ENCODE data around the gene SLC2A13. TPM values are rescaled to one million over a fixed set of nuclear protein-coding genes. Genes with fewer than 3 reads are reported as not detected.

Gene SLC2A13
- polyA plus RNA-seq, 1 donor (not counting 4 experiments of a cell fraction or from before 2014, with no cell fraction given) = 1.1 TPM

- Histone ChIP-seq H3K9me1 (ENCODE audit: control insufficient read depth, extremely low read depth, insufficient read depth, low read length) (no peaks in the 10 kb centered on the region), H2AFZ (ENCODE audit: control insufficient read depth, low read length) (no peak overlapping the region), H3K4me2 (ENCODE audit: control insufficient read depth, extremely low read depth, insufficient read depth, low read depth, low read length) (no peak overlapping the region), H3K4me3 (ENCODE audit: control insufficient read depth in 2 of 3, extremely low read depth in 1 of 3, insufficient read depth in 2 of 3, low read depth in 1 of 3, low read length in 3 of 3) (no peak overlapping the region), H3K9ac (ENCODE audit: control insufficient read depth, extremely low read depth, insufficient read depth, low read length) (no peak overlapping the region), H3K9me3 (ENCODE audit: control insufficient read depth, low read depth, low read length) (no peaks in the 10 kb centered on the region), H3K4me1 (ENCODE audit: control insufficient read depth, extremely low read depth, insufficient read depth, low read length) (peaks cover 19% of the 10 kb centered on the region), H3K36me3 (ENCODE audit: control insufficient read depth in 2 of 2, extremely low read depth in 1 of 2, insufficient read depth in 2 of 2, low read length in 2 of 2) (no peaks in the 10 kb centered on the region), H3K27me3 (ENCODE audit: control insufficient read depth, extremely low read depth, insufficient read depth, low read length) (no peaks in the 10 kb centered on the region), H4K20me1 (ENCODE audit: control insufficient read depth, extremely low read depth, insufficient read depth, low read length) (no peaks in the 10 kb centered on the region), H3K27ac (ENCODE audit: control insufficient read depth, insufficient read depth, low read length) (no peak overlapping the region), H3K79me2 (ENCODE audit: control insufficient read depth, insufficient read depth, low read length) (no peaks in the 10 kb centered on the region)
- dilution Hi-C loops (cut with MboI; ENCODE audit: extremely low pct_ligation_motif_present, low sequenced_read_pairs) = no loop called here
- no peak for FAIRE-seq
- TF ChIP-seq EZH2 (IDR thresholded peaks at IDR 0.05; ENCODE audit: low read length) (no peak), CTCF (optimal IDR thresholded peaks at IDR 0.05 in 1 of 3, IDR thresholded peaks at IDR 0.05 in 1 of 3, conservative IDR thresholded peaks at IDR 0.05 in 1 of 3; ENCODE audit: extremely low read depth in 1 of 3, insufficient read depth in 2 of 3, low read length in 3 of 3) (no peak)
- DNase-seq (ENCODE audit: low read depth, low spot score) = no peak
These were observed 2.8 kb downstream of the SLC2A13 start for GRCh38 chr12:40103043-40103442.

- DNase-seq (ENCODE audit: low read depth, low spot score) (no peak), FAIRE-seq (no peak)
- Histone ChIP-seq H3K27ac (ENCODE audit: control insufficient read depth, insufficient read depth, low read length) (no peak overlapping the region), H3K79me2 (ENCODE audit: control insufficient read depth, insufficient read depth, low read length) (no peaks in the 10 kb centered on the region), H3K4me2 (ENCODE audit: control insufficient read depth, extremely low read depth, insufficient read depth, low read depth, low read length) (no peak overlapping the region), H3K9me3 (ENCODE audit: control insufficient read depth, low read depth, low read length) (no peaks in the 10 kb centered on the region), H3K9me1 (ENCODE audit: control insufficient read depth, extremely low read depth, insufficient read depth, low read length) (no peaks in the 10 kb centered on the region), H3K4me1 (ENCODE audit: control insufficient read depth, extremely low read depth, insufficient read depth, low read length) (peaks cover 12% of the 10 kb centered on the region), H3K4me3 (ENCODE audit: control insufficient read depth in 2 of 3, extremely low read depth in 1 of 3, insufficient read depth in 2 of 3, low read depth in 1 of 3, low read length in 3 of 3) (no peak overlapping the region), H2AFZ (ENCODE audit: control insufficient read depth, low read length) (no peak overlapping the region), H4K20me1 (ENCODE audit: control insufficient read depth, extremely low read depth, insufficient read depth, low read length) (no peaks in the 10 kb centered on the region), H3K9ac (ENCODE audit: control insufficient read depth, extremely low read depth, insufficient read depth, low read length) (no peak overlapping the region), H3K27me3 (ENCODE audit: control insufficient read depth, extremely low read depth, insufficient read depth, low read length) (no peaks in the 10 kb centered on the region), H3K36me3 (ENCODE audit: control insufficient read depth in 2 of 2, extremely low read depth in 1 of 2, insufficient read depth in 2 of 2, low read length in 2 of 2) (no peaks in the 10 kb centered on the region)
- dilution Hi-C loops (cut with MboI; ENCODE audit: extremely low pct_ligation_motif_present, low sequenced_read_pairs) = no loop called here
- no peak for TF ChIP-seq CTCF (optimal IDR thresholded peaks at IDR 0.05 in 1 of 3, IDR thresholded peaks at IDR 0.05 in 1 of 3, conservative IDR thresholded peaks at IDR 0.05 in 1 of 3; ENCODE audit: extremely low read depth in 1 of 3, insufficient read depth in 2 of 3, low read length in 3 of 3)
- no peak for TF ChIP-seq EZH2 (IDR thresholded peaks at IDR 0.05; ENCODE audit: low read length)
These were observed 4.1 kb downstream of the SLC2A13 start for GRCh38 chr12:40101747-40102146.

All from keratinocyte (primary cell).